Stimulated activated CD4-positive, alpha-beta T cell treated with anti-CD3 and anti-CD28 coated beads, Interleukin-15, amount 100 ng/mL, for 1 hour (primary cell): ENCODE results near the gene EPB41L3.
"Not testable (repeated sequence)": the region's sequence is repeated elsewhere in the genome, so short reads cannot be mapped to it uniquely, and the experiment has no call there.

Experiments
- DNase-seq, 2 donors: peaks; one replicate each; pipeline ENCODE4 v3.0.0-alpha.2; 2020; ENCODE audit warnings: low read depth in 1 of 2, low spot score in 1 of 2

Gene EPB41L3

GRCh38 chr18:5532066-5532465 is 11.7 kb downstream of the EPB41L3 start:
- no peak for DNase-seq

DNA sequence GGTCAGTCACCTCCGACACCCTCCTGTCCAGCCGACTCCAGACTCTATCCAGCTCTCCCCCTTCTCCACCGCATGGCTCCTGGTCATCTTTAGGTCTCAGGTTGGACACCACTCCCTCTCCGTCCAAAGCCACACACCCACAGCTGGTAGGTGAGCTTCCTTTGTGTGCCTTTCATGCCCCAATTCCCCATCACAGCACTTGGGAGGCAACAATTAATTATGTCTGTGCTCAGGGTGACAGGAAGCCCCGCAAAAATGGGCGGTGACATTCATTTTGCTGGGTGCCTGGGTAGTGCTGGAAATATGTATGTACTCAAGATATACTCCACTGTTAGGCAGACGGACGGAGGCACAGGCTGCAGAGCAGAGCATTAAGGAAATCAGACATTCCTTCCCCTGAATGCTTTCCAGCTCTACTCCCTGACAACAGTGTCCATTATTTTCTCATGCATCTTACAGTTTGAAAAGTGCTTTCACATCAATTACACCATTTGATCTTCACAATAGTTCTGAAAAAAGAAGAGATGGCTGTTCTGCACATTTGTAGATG is 13.1 kb downstream of the EPB41L3 start:
- no peak for DNase-seq

GRCh38 chr18:5529471-5529870 is 14.3 kb downstream of the EPB41L3 start:
- no peak for DNase-seq

DNA sequence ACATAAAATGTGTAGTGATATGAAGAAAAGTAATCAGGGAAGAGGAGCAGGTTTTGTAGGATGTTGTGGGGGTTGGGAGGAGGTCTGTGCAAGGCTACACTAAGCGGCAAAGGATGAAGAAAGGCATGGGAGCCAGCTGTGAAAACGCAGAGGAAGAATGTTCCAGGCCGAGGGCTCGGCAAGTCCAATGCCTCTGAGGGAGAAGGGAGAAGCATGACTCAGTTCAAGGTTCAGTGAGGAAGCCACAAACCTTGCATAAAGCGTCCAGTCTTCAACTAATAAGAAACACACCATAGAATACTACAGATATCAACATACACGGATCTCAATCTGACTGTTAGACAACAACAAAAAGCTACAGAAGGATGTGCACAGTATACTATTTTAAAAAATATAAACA is 16.2 kb downstream of the EPB41L3 start:
- DNase-seq = no peak

GRCh38 chr18:5524660-5525059 is 19.1 kb downstream of the EPB41L3 start:
- DNase-seq = no peak

DNA sequence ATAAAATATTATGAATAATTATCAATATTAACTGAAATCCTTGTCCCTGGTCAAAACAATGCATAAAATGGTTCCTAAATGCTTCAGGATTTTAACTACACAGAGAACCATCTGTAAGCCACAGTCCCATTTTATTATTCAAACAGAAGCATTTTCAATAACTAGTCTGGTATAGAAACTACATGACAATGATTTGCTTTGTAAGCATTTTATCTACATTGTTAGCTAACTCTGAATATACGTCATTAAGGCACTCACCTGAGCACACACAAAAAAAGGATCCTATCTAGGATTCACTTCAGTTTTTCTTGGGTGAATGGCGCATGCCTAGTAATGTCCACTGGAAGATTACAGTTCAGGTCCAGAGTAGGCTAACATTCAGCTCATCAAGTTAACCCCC is 22.8 kb downstream of the EPB41L3 start:
- no peak for DNase-seq

DNA sequence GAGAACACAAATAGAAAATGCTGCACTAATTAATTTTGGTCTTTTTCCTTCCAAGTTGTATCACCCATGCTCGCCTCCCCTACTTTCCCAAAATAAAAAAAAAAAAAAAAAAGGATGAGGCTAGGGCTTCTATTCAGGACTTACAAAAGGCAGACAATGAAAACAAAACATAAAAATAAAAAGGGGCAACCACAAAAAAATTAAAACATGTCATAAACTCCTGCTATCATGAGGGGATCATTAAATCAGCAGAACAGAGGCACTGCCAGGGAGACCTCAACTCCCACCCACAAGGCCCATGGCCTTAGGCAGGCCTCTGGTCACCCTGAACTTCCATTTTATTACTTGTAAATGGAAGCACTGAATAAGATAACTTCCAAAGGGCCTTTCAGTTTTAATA is 23.3 kb downstream of the EPB41L3 start:
- no peak for DNase-seq

- DNase-seq = no peak
Observed at GRCh38 chr18:5519448-5520298, 24.1 kb downstream of the EPB41L3 start.

DNA sequence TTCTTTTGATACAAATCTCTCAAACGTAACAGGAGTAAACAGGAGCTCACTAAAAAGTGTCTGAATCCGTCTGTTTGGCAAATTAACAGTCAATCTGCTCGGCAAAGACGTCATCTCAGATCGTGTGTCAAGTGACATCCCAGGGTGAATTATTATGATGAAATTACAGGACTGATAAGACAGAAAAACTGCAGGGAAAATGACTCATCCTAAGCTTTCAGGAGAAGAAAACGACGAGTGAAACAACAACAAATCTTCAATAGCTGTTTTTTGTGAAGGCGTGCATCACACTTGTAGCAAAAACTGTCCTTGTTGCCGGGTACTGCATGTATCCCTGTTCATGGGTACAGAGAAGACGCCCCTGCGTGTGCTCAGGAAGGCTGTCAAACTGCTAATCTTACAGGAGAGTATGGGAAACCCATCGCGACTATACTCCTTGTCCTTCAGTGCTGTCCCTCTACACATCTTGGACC is 24.9 kb downstream of the EPB41L3 start:
- no peak for DNase-seq

DNA sequence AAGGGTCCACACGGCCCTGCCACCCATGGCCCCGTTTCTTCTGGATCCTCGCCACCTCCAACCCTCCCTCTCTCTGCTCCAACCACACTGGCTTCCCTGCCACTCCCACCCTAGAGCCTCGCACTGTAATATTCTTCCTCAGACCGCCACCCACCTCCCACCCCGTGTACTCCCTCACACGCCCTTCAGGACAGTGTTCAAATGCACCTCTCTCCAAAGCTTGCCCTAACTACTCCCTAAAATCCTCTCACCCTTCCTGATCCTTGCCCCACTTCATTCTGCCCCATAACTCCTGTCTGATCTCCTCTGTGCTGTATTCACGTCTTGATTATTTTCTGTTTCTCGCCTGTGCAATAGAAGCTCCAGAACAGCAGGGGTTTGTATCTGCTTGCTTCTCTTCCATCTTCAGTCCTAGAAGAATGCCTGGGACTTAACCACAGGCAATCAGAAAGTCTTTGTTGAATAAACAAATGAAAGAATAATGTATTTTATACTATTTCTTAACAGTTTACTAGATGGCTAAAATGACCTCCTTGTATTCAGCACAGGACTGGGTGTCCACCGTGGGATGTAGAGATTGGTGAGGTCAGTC is 25.5 kb downstream of the EPB41L3 start:
- DNase-seq = no peak

- DNase-seq = no peak
Observed at GRCh38 chr18:5516841-5517240, 27.0 kb downstream of the EPB41L3 start.

DNA sequence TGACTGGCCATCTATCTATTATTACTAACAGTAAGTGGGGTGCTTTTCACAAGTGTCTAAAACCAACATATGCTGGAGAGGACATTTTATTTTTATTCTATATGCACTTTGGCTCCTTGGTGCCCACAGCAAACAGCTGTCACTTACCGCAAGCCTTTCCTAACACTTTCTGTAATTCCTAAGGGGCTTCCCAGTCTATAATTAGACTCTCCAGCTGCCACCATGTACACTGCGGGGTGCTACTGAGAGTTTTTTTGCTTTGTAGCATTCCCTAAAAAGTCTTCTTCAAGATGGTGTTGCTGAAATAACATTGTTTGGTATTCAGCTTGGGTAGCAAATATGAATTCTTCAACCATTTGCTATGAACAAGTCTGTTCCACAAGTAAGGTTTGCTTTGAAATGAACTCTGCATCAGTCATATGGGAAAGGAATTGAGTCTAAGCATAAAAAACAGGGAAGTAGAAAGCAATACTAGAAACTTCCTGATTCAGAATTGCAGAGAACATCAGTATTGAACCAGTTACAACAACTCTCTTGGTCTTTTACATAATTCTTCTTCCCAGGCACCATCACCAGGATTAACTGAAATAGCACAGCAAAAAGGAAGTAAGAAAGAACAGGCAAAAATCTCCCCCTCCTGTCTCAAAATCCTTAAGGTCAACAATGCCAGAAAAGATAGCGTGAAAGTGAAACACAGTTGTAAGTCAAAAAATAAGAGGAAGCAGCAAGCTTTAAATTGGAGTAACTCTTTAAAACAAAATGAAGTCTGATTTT is 28.6 kb downstream of the EPB41L3 start:
- DNase-seq = no peak

GRCh38 chr18:5513947-5514346 is 29.9 kb downstream of the EPB41L3 start:
- DNase-seq = no peak

DNA sequence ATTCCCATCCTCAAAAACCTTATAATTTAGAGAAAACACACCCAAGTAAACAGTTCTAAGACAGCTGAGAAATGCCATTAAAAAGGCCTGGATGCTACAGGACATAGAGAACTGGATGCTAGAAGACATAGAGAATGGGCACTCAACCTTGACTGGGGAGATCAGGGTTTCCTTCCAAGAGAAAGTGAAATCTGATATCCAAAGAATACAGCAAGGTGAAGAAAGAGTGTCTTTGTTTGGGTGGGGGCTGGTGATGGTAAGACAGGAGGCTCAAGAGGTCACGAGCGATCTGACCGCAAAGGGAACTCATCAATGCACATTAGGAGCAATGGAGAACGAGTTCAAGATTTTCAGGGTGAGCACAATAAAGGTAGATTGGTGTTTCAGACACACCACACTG is 31.6 kb downstream of the EPB41L3 start:
- no peak for DNase-seq

GRCh38 chr18:5511541-5511940 is 32.3 kb downstream of the EPB41L3 start:
- DNase-seq = not testable (repeated sequence)

- no peak for DNase-seq
Observed at GRCh38 chr18:5510135-5510846, 33.5 kb downstream of the EPB41L3 start.

- no peak for DNase-seq
Observed at GRCh38 chr18:5508821-5509220, 35.0 kb downstream of the EPB41L3 start.

DNA sequence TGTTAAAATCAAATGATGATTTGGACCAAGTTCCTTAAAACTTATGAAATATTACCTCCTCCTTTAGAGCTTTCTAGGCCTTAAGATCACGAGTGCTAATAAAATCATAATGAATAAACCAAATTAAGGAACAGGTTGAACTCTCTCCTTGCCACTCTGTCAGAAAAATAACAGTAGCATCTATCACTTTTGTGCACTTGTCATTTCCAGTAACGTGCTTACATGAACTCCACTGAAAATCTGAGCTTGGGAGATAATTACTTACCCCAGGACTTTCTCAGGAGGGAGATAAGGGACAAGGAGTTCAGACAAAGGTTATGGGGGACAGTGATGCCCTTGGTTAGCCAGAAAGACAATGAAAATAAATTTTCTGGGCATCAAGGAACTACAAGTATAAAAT is 36.0 kb downstream of the EPB41L3 start:
- DNase-seq = no peak

DNA sequence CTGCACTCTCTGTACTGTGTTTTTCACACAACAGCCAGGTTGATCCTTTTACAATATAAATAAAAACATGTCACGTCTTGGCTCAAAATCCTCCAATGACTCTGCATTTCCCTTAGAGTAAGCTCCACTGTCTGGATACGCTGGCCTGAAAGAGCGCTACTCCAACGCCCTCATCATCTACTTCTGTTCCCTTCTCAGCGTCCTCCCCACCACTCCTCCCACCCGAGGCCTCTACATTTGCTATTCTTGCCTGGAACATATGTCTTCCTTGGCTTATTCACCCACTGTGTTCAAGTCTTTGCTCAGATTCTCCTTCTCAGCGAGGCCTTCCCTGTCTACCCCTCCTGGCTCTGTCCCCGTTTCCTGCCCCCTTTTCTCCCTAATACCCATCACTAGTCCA is 37.6 kb downstream of the EPB41L3 start:
- no peak for DNase-seq

- DNase-seq = no peak
Observed at GRCh38 chr18:5503740-5504139, 40.1 kb downstream of the EPB41L3 start.
